ENCODE results near the gene EXD3.

The EXD3 gene

DNA sequence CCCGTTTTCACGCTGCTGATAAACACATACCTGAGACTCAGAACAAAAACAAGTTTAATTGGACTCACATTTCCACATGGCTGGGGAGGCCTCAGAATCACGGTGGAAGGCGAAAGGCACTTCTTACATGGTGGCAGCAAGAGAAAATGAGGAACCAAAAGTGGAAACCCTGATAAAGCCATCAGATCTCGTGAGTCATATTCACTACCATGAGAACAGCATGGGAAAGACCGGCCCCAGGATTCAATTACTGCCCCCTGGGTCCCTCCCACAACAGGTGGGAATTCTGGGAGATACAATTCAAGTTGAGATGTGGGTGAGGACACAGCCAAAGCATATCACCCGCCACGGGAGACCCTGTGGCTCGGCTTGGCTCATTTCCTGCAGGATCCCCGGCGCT lies 20.2 kb downstream of the EXD3 start:
- no peak overlapping the region for H4K91ac ChIP-seq (ENCODE audit: low read depth, low read length, poor library complexity)
- H2BK15ac ChIP-seq (ENCODE audit: low read length) = no peak overlapping the region
- DNase-seq (ENCODE audit: low spot score) = no peak
- H3K18ac ChIP-seq (ENCODE audit: low read length) = no peak overlapping the region
- H3K4me2 ChIP-seq (ENCODE audit: insufficient read depth, low read length, poor library complexity, severe bottlenecking) = no peak overlapping the region
- no peak overlapping the region for H3K14ac ChIP-seq (ENCODE audit: low read length)
- H3K27me3 ChIP-seq (ENCODE audit: control insufficient read depth in 3 of 3, insufficient read depth in 3 of 3, low read depth in 1 of 3, low read length in 3 of 3) = peaks cover 0 to 5% (median 0%) of the 10 kb centered on the region in 3 experiments
- no peak overlapping the region for H2BK120ac ChIP-seq (ENCODE audit: low read depth, low read length)
- H3K27ac ChIP-seq (replicated peaks; ENCODE audit: low read length) = no peak overlapping the region
- no peak overlapping the region for H3K4me3 ChIP-seq (ENCODE audit: low read length in 2 of 2)
- H3K9me3 ChIP-seq (replicated peaks in 1 of 2; ENCODE audit: control insufficient read depth in 2 of 2, insufficient read depth in 1 of 2, low read depth in 1 of 2, low read length in 2 of 2) = peaks cover 2 to 5% of the 10 kb centered on the region in 2 donors
- WGBS, 2 donors (ENCODE audit: extremely low coverage in 2 of 2, insufficient read length in 2 of 2, insufficient replicate concordance in 1 of 2) = no CpG with 5 or more reads among the region's 11 CpGs
- H3K4me1 ChIP-seq (ENCODE audit: control insufficient read depth in 2 of 2, insufficient read depth in 1 of 2, low read depth in 1 of 2, low read length in 2 of 2) = peaks cover 10% of the 10 kb centered on the region in 2 donors
- H4K8ac ChIP-seq (ENCODE audit: low read depth, low read length) = no peak overlapping the region
- H2AK5ac ChIP-seq (ENCODE audit: low read depth, low read length) = no peak overlapping the region
- no peak overlapping the region for H2BK12ac ChIP-seq (ENCODE audit: low read length)
- H3K23ac ChIP-seq (ENCODE audit: low read depth, low read length, poor library complexity) = peak overlapping the region; percentile 20
- peaks cover 0 to 3% of the 10 kb centered on the region in 2 donors for H3K36me3 ChIP-seq (replicated peaks in 1 of 2; ENCODE audit: control insufficient read depth in 2 of 2, insufficient read depth in 2 of 2, low read length in 2 of 2)
- H2BK5ac ChIP-seq (ENCODE audit: low read length) = peak overlapping the region; percentile 53
- H3K4ac ChIP-seq (ENCODE audit: low read length) = no peak overlapping the region
- peaks cover 14% of the 10 kb centered on the region for H3K79me1 ChIP-seq (ENCODE audit: low read depth, low read length)
- no peak overlapping the region for H3K9ac ChIP-seq (ENCODE audit: low read depth, low read length, poor library complexity)
- H2AFZ ChIP-seq (ENCODE audit: low read length) = no peak overlapping the region

DNA sequence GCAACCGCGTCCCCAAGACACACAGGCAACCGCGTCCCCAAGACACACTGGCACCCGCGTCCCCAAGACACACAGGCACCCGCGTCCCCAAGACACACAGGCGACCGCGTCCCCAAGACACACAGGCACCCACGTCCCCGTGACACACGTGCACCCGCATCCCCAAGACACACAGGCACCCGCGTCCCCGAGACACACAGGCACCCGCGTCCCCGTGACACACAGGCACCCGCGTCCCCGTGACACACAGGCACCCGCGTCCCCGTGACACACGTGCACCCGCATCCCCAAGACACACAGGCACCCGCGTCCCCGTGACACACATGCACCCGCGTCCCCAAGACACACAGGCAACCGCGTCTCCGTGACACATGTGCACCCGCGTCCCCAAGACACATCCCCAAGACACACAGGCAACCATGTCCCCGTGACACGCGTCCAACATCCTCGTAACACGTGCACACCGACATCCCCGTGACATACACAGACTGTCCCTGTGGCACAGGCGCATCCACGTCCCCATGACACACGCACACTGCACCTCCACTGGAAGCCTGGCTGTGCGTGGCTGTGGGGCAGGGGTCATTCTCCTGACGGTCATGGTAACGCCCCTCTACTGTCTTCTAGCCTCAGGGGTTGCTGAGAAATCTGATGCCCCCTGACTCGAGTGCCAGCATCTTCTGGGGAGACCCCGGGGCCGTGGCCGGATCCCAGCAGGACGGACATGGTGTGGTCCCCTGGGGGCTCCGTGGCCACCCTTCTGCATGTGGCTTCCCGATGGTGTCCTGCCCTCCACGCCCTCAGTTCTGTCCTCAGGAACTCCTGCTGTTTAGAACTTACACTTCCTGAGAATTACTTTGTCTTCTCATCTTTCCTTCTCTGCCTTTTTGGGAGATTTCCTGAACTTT lies 24.1 kb downstream of the EXD3 start:
- H3K79me1 ChIP-seq (ENCODE audit: low read depth, low read length) = peaks cover 4% of the 10 kb centered on the region
- H2BK5ac ChIP-seq (ENCODE audit: low read length) = no peak overlapping the region
- no peak overlapping the region for H4K91ac ChIP-seq (ENCODE audit: low read depth, low read length, poor library complexity)
- no peak overlapping the region for H2BK12ac ChIP-seq (ENCODE audit: low read length)
- no peak overlapping the region for H3K18ac ChIP-seq (ENCODE audit: low read length)
- no peak overlapping the region for H4K8ac ChIP-seq (ENCODE audit: low read depth, low read length)
- H3K23ac ChIP-seq (ENCODE audit: low read depth, low read length, poor library complexity) = peak overlapping the region; percentile 85
- DNase-seq (ENCODE audit: low spot score) = no peak
- H2AFZ ChIP-seq (ENCODE audit: low read length) = no peak overlapping the region
- no CpG with 5 or more reads among the region's 60 CpGs for WGBS, 2 donors (ENCODE audit: extremely low coverage in 2 of 2, insufficient read length in 2 of 2, insufficient replicate concordance in 1 of 2)
- H2AK5ac ChIP-seq (ENCODE audit: low read depth, low read length) = peak overlapping the region; percentile 68
- H3K9ac ChIP-seq (ENCODE audit: low read depth, low read length, poor library complexity) = peak overlapping the region; percentile 81
- H3K4ac ChIP-seq (ENCODE audit: low read length) = no peak overlapping the region
- peaks cover 0 to 2% (median 0%) of the 10 kb centered on the region in 3 experiments for H3K27me3 ChIP-seq (ENCODE audit: control insufficient read depth in 3 of 3, insufficient read depth in 3 of 3, low read depth in 1 of 3, low read length in 3 of 3)
- H3K27ac ChIP-seq (replicated peaks; ENCODE audit: low read length) = no peak overlapping the region
- H3K4me1 ChIP-seq (ENCODE audit: control insufficient read depth in 2 of 2, insufficient read depth in 1 of 2, low read depth in 1 of 2, low read length in 2 of 2) = peaks cover 3 to 6% of the 10 kb centered on the region in 2 donors
- no peak overlapping the region for H3K4me3 ChIP-seq (ENCODE audit: low read length in 2 of 2)
- no peak overlapping the region for H2BK120ac ChIP-seq (ENCODE audit: low read depth, low read length)
- H3K14ac ChIP-seq (ENCODE audit: low read length) = peak overlapping the region; percentile 96
- peak overlapping the region; percentile 67 for H2BK15ac ChIP-seq (ENCODE audit: low read length)
- peaks cover 0 to 3% of the 10 kb centered on the region in 2 donors for H3K36me3 ChIP-seq (replicated peaks in 1 of 2; ENCODE audit: control insufficient read depth in 2 of 2, insufficient read depth in 2 of 2, low read length in 2 of 2)
- no peak overlapping the region for H3K4me2 ChIP-seq (ENCODE audit: insufficient read depth, low read length, poor library complexity, severe bottlenecking)
- H3K9me3 ChIP-seq (replicated peaks in 1 of 2; ENCODE audit: control insufficient read depth in 2 of 2, insufficient read depth in 1 of 2, low read depth in 1 of 2, low read length in 2 of 2) = peaks cover 5 to 6% of the 10 kb centered on the region in 2 donors

DNA sequence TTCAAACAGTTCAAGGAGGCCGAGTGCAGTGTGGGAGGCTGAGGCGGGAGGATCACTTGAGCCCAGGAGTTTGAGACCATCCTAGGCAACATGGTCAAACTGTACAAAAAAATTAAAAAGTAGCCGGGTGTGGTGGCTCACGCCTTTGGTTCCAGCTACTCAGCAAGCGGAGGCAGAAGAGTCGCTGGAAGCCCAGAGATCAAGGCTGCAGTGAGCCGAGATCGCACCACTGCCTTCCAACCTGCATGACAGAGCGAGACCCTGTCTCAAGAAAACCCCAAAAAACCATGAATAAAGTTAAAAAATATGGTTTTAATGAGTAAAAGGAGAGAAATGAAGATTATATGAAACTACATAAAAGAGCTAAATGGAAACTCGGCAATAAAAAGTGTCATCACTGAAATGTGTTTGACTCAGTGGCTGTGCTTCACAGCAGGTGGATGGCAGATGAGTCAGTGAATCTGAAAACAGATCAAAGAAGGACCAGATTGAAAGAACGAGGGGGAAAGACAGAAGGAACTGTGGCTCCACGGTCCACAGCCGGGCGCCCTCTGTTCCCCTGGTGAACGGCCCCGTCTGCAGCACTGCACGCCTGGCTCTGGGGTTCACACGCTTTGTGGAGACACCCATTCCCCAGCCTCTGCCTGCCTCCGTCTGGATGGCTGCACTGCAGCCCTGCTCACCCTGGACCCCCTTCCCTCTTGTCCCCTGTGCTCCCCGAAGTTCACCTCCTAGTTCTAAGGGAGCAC lies 25.1 kb downstream of the EXD3 start:
- H3K23ac ChIP-seq (ENCODE audit: low read depth, low read length, poor library complexity) = no peak overlapping the region
- H3K27ac ChIP-seq (replicated peaks; ENCODE audit: low read length) = no peak overlapping the region
- no peaks in the 10 kb centered on the region for H3K27me3 ChIP-seq (ENCODE audit: control insufficient read depth in 3 of 3, insufficient read depth in 3 of 3, low read depth in 1 of 3, low read length in 3 of 3)
- H3K9me3 ChIP-seq (replicated peaks in 1 of 2; ENCODE audit: control insufficient read depth in 2 of 2, insufficient read depth in 1 of 2, low read depth in 1 of 2, low read length in 2 of 2) = peaks cover 5 to 6% of the 10 kb centered on the region in 2 donors
- H3K4me1 ChIP-seq (ENCODE audit: control insufficient read depth in 2 of 2, insufficient read depth in 1 of 2, low read depth in 1 of 2, low read length in 2 of 2) = peaks cover 3 to 6% of the 10 kb centered on the region in 2 donors
- H3K79me1 ChIP-seq (ENCODE audit: low read depth, low read length) = peaks cover 4% of the 10 kb centered on the region
- peaks cover 0 to 3% of the 10 kb centered on the region in 2 donors for H3K36me3 ChIP-seq (replicated peaks in 1 of 2; ENCODE audit: control insufficient read depth in 2 of 2, insufficient read depth in 2 of 2, low read length in 2 of 2)
- no peak overlapping the region for H2BK5ac ChIP-seq (ENCODE audit: low read length)
- no peak overlapping the region for H3K4me2 ChIP-seq (ENCODE audit: insufficient read depth, low read length, poor library complexity, severe bottlenecking)
- H2BK15ac ChIP-seq (ENCODE audit: low read length) = no peak overlapping the region
- no peak for DNase-seq (ENCODE audit: low spot score)
- H2AFZ ChIP-seq (ENCODE audit: low read length) = no peak overlapping the region
- H3K4ac ChIP-seq (ENCODE audit: low read length) = peak overlapping the region; percentile 53
- no peak overlapping the region for H3K9ac ChIP-seq (ENCODE audit: low read depth, low read length, poor library complexity)
- no peak overlapping the region for H3K4me3 ChIP-seq (ENCODE audit: low read length in 2 of 2)
- H2BK120ac ChIP-seq (ENCODE audit: low read depth, low read length) = peak overlapping the region; percentile 81
- no peak overlapping the region for H2AK5ac ChIP-seq (ENCODE audit: low read depth, low read length)
- peak overlapping the region; percentile 71 for H3K14ac ChIP-seq (ENCODE audit: low read length)
- 100% methylated on average over 1 of the region's 20 CpGs for WGBS, 2 donors (ENCODE audit: extremely low coverage in 2 of 2, insufficient read length in 2 of 2, insufficient replicate concordance in 1 of 2)
- no peak overlapping the region for H4K8ac ChIP-seq (ENCODE audit: low read depth, low read length)
- H4K91ac ChIP-seq (ENCODE audit: low read depth, low read length, poor library complexity) = no peak overlapping the region
- H2BK12ac ChIP-seq (ENCODE audit: low read length) = no peak overlapping the region
- H3K18ac ChIP-seq (ENCODE audit: low read length) = no peak overlapping the region
